Lung (tissue), 12 donors: ENCODE measurements around the gene PHF8. TPM values are rescaled to one million over a fixed set of nuclear protein-coding genes. Genes with fewer than 3 reads are reported as not detected.

Experiments
- ATAC-seq: fragments of 200-7000 bp; cut with Tn5 transposase; one replicate; pipeline ENCODE4 v1.9.1; 2020; ENCODE audit warnings: moderate number of reproducible peaks; ENCODE audit not compliant: insufficient read depth, low FRiP score
- DNase-seq, 3 donors: peaks; one replicate each; pipeline ENCODE4 v3.0.0-alpha.2; 2013 to 2017
- H3K27ac ChIP-seq, 2 donors: one replicate each; pipeline ENCODE4 v1.5.1; 2013; ENCODE audit warnings: mild to moderate bottlenecking in 2 of 2, moderate library complexity in 2 of 2, control low read depth in 1 of 2, inconsistent platforms in 1 of 2, low read depth in 1 of 2, low read length in 1 of 2
- H3K27me3 ChIP-seq, 3 donors: one replicate each; pipeline ENCODE4 v1.5.1; 2013; ENCODE audit warnings: low read length in 2 of 3; ENCODE audit not compliant: control insufficient read depth in 3 of 3, insufficient read depth in 3 of 3
- H3K36me3 ChIP-seq, 4 donors: one replicate each; pipeline ENCODE4 v1.5.1; 2013; ENCODE audit warnings: low read length in 4 of 4, mild to moderate bottlenecking in 1 of 4, moderate library complexity in 1 of 4; ENCODE audit not compliant: control insufficient read depth in 4 of 4, insufficient read depth in 4 of 4
- H3K4me1 ChIP-seq, 5 donors: one replicate each; pipeline ENCODE4 v1.5.1; 2013; ENCODE audit warnings: low read length in 5 of 5, mild to moderate bottlenecking in 2 of 5, moderate library complexity in 1 of 5; ENCODE audit not compliant: control insufficient read depth in 5 of 5, insufficient read depth in 5 of 5
- H3K4me3 ChIP-seq: one replicate; pipeline ENCODE4 v1.5.1; 2013; ENCODE audit warnings: mild to moderate bottlenecking, control low read depth, moderate library complexity
- H3K9ac ChIP-seq, 2 donors: one replicate each; pipeline ENCODE4 v1.5.1; 2013; ENCODE audit warnings: low read length in 2 of 2, control low read depth in 1 of 2; ENCODE audit not compliant: insufficient read depth in 1 of 2
- H3K9me3 ChIP-seq, 4 donors: one replicate each; pipeline ENCODE4 v1.5.1; 2013; ENCODE audit warnings: low read length in 3 of 4, mild to moderate bottlenecking in 1 of 4, moderate library complexity in 1 of 4; ENCODE audit not compliant: control insufficient read depth in 4 of 4, insufficient read depth in 3 of 4
- CTCF ChIP-seq: IDR thresholded peaks from 2 replicates; pipeline ENCODE4 v1.5.1; 2012; ENCODE audit warnings: mild to moderate bottlenecking; ENCODE audit errors: control extremely low read depth, extremely low read depth
- WGBS, 2 donors: extraction: QIAGEN DNeasy Blood & Tissue Kit; methylation state at CpG; one replicate each; pipeline ENCODE4 v1.1.7; 2013; 5-methylcytosine and 5-hydroxymethylcytosine counted together
- polyA plus RNA-seq, 2 donors: library from polyadenylated mRNA; stranded (reverse); fragments of 200-250 nt; gene quantifications; one replicate each; pipeline ENCODE4 v1.2.1, GENCODE V29; 2013
- total RNA-seq, 2 donors: library from RNA; depleted of rRNA in 1 of 2; stranded (reverse); fragments of >200 nt in 1 of 2; gene quantifications; one replicate each; pipeline ENCODE4 v1.2.1, GENCODE V29; 2014 to 2021
- donor health status: control.
- donor health status: control.
- donor health status: Bipolar disorder and iron deficiency.
- donor health status: healthy.
- donor health status: DM: yes; HTN: yes; CAD: no.

Gene PHF8
- total and polyA plus RNA-seq, 4 donors: 7.2 to 37.5 (median 19.5) TPM

- no peak for TF ChIP-seq CTCF
- Histone ChIP-seq H3K36me3 (peaks cover 0 to 2% (median 0%) of the 10 kb centered on the region in 4 donors), H3K27me3 (no peaks in the 10 kb centered on the region), H3K9me3 (no peaks in the 10 kb centered on the region), H3K4me3 (no peak overlapping the region), H3K9ac (no peak overlapping the region), H3K27ac (no peak overlapping the region), H3K4me1 (no peaks in the 10 kb centered on the region)
- DNase-seq (no peak), ATAC-seq (no peak)
- WGBS, 2 donors: 81 to 100% methylated on average over 2 of the region's 2 CpGs
Measured at GRCh38 chrX:54076903-54077302, 32.6 kb upstream of the PHF8 start.

GRCh38 chrX:54074826-54075225, 30.6 kb upstream of the PHF8 start:
- H3K27ac ChIP-seq: no peak overlapping the region
- ATAC-seq (no peak), DNase-seq (no peak)
- 91 to 99% methylated on average over 6 of the region's 6 CpGs for WGBS, 2 donors
- no peaks in the 10 kb centered on the region for H3K4me1 ChIP-seq
- TF ChIP-seq CTCF: no peak
- no peaks in the 10 kb centered on the region for H3K9me3 ChIP-seq
- H3K36me3 ChIP-seq: peaks cover 0 to 1% (median 0%) of the 10 kb centered on the region in 4 donors
- H3K4me3 ChIP-seq: no peak overlapping the region
- peaks cover 0 to 3% (median 0%) of the 10 kb centered on the region in 3 donors for H3K27me3 ChIP-seq
- H3K9ac ChIP-seq: no peak overlapping the region

- Histone ChIP-seq H3K9ac (no peak overlapping the region), H3K36me3 (no peaks in the 10 kb centered on the region), H3K4me3 (no peak overlapping the region), H3K9me3 (no peaks in the 10 kb centered on the region), H3K4me1 (no peaks in the 10 kb centered on the region), H3K27me3 (peaks cover 0 to 3% (median 0%) of the 10 kb centered on the region in 3 donors), H3K27ac (no peak overlapping the region)
- DNase-seq (no peak), ATAC-seq (no peak)
- no peak for TF ChIP-seq CTCF
- 44 to 50% methylated on average over 2 of the region's 2 CpGs for WGBS, 2 donors
Measured at GRCh38 chrX:54067766-54068165, 23.5 kb upstream of the PHF8 start.

- Histone ChIP-seq H3K4me1 (no peaks in the 10 kb centered on the region), H3K27ac (no peak overlapping the region), H3K36me3 (no peaks in the 10 kb centered on the region), H3K4me3 (no peak overlapping the region), H3K27me3 (peaks cover 0 to 3% (median 0%) of the 10 kb centered on the region in 3 donors), H3K9me3 (no peaks in the 10 kb centered on the region), H3K9ac (no peak overlapping the region)
- DNase-seq: no peak
- TF ChIP-seq CTCF: no peak
- ATAC-seq: no peak
Measured at GRCh38 chrX:54066841-54067240, 22.6 kb upstream of the PHF8 start.
